ENCODE results near the gene RTN3. TPM values are rescaled to one million over a fixed set of nuclear protein-coding genes. Genes with fewer than 3 reads are reported as not detected.

The RTN3 gene
- total RNA-seq, 4 donors from 2014 or later, result 78.4 to 115 (median 94.2) TPM

DNA sequence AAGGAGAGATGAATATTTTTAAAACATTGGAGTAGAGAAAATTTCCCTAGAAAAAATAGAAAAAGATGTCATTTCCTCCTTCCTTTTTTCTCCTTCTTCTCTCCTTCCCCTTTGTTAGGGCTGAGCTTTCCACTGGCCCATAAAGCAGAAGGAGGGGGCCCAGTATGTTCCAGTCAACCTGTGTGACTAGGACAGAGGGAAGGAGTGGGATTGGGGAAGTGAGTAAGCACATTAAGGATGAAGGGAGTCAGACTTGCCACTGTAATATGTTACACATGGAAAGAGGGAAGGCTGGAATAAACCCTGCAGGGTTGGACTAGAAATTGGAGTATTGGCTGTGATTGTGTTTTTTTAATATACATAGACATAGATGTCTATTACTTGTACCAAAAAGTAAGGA, 111.9 kb downstream of the RTN3 start:
- no peak for ATAC-seq
- Histone ChIP-seq H3K4me1 (no peaks in the 10 kb centered on the region), H3K27me3 (no peaks in the 10 kb centered on the region), H3K9me3 (peaks cover 0 to 19% (median 0%) of the 10 kb centered on the region in 3 donors), H3K36me3 (no peaks in the 10 kb centered on the region), H3K27ac (no peak overlapping the region), H3K4me3 (no peak overlapping the region)
- TF ChIP-seq CTCF (IDR thresholded peaks at IDR 0.05) (no peak), EP300 (IDR thresholded peaks at IDR 0.05) (no peak), POLR2AphosphoS5 (IDR thresholded peaks at IDR 0.05) (no peak), POLR2A (IDR thresholded peaks at IDR 0.05) (no peak)

GRCh38 chr11:63795066-63795465, 113.8 kb downstream of the RTN3 start:
- H3K27ac ChIP-seq, result no peak overlapping the region
- H3K27me3 ChIP-seq, result no peaks in the 10 kb centered on the region
- no peaks in the 10 kb centered on the region for H3K36me3 ChIP-seq
- peaks cover 0 to 19% (median 0%) of the 10 kb centered on the region in 3 donors for H3K9me3 ChIP-seq
- no peaks in the 10 kb centered on the region for H3K4me1 ChIP-seq
- H3K4me3 ChIP-seq, result no peak overlapping the region
- TF ChIP-seq POLR2AphosphoS5 (IDR thresholded peaks at IDR 0.05) (no peak), EP300 (IDR thresholded peaks at IDR 0.05) (no peak), CTCF (IDR thresholded peaks at IDR 0.05) (no peak), POLR2A (IDR thresholded peaks at IDR 0.05) (no peak)
- WGBS, 2 donors (ENCODE audit: low coverage in 1 of 2), result 86 to 88% methylated on average over 3 to 11 of the region's 11 CpGs
- ATAC-seq, result no peak

DNA sequence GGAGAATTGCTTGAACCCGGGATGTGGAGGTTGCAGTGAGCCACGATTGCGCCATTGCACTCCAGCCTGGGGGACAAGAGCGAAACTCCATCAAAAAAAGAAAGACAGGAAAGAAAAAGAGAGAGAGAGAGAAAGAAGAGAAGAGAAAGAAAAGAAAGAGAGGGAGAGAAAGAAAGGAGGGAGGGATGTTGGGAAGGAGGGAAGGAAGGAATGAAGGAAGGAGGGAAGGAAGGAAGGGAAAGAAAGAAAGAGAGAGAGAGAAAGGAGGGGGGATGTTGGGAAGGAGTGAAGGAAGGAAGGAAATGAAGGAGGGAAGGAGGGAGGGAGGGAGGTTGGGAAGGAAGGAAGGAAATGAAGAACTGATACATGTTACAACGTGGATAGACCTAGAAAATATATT, 119.6 kb downstream of the RTN3 start:
- no peaks in the 10 kb centered on the region for H3K27me3 ChIP-seq
- no peaks in the 10 kb centered on the region for H3K4me1 ChIP-seq
- 65 to 84% methylated on average over 3 to 5 of the region's 5 CpGs for WGBS, 2 donors (ENCODE audit: low coverage in 1 of 2)
- H3K9me3 ChIP-seq, result no peaks in the 10 kb centered on the region
- no peak overlapping the region for H3K27ac ChIP-seq
- TF ChIP-seq POLR2A (IDR thresholded peaks at IDR 0.05) (no peak), CTCF (IDR thresholded peaks at IDR 0.05) (no peak), EP300 (IDR thresholded peaks at IDR 0.05) (no peak), POLR2AphosphoS5 (IDR thresholded peaks at IDR 0.05) (no peak)
- H3K4me3 ChIP-seq, result no peak overlapping the region
- H3K36me3 ChIP-seq, result no peaks in the 10 kb centered on the region
- ATAC-seq, result no peak

DNA sequence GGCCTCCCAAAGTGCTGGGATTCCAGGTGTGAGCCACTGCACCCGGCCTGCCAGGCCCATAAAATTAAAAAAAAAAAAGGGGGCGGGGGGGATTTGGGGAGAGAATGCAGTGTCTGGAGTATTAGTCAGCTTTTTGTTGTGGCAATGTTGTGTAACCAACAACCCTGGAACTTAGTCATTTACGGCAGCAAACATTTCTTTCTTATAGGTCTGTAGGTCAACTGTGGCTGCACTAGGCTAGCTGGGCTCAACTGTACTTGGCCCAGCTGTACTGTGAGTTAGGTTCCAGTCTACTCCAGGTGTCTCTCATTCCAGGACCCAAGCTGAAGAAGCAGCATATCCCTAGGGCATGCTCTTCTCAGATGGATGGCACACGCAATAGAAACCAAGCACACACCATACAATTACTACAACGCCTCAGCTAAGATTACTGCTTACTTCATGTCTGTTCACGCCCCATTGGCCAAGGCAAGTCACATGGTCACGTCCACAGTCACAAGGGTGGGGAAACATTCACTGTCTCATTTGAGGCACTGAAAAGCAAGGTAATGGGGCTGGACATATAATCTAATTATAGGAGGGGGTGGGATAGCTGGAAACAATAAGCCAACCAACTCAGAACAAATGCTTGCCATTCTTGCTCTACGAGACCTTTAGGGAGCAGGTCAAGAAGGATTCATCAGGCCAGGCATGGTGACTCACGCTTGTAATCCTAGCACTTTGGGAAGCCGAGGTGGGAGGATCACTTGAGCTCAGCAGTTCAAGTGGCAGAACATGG, 121.5 kb downstream of the RTN3 start:
- H3K4me3 ChIP-seq, result no peak overlapping the region
- no peak overlapping the region for H3K27ac ChIP-seq
- H3K36me3 ChIP-seq, result no peaks in the 10 kb centered on the region
- no peaks in the 10 kb centered on the region for H3K4me1 ChIP-seq
- no peaks in the 10 kb centered on the region for H3K9me3 ChIP-seq
- H3K27me3 ChIP-seq, result no peaks in the 10 kb centered on the region
- WGBS, 2 donors (ENCODE audit: low coverage in 1 of 2), result 83 to 86% methylated on average over 6 of the region's 10 CpGs
- no peak for ATAC-seq
- TF ChIP-seq EP300 (IDR thresholded peaks at IDR 0.05) (no peak), POLR2A (IDR thresholded peaks at IDR 0.05) (no peak), POLR2AphosphoS5 (IDR thresholded peaks at IDR 0.05) (no peak), CTCF (IDR thresholded peaks at IDR 0.05) (no peak)

DNA sequence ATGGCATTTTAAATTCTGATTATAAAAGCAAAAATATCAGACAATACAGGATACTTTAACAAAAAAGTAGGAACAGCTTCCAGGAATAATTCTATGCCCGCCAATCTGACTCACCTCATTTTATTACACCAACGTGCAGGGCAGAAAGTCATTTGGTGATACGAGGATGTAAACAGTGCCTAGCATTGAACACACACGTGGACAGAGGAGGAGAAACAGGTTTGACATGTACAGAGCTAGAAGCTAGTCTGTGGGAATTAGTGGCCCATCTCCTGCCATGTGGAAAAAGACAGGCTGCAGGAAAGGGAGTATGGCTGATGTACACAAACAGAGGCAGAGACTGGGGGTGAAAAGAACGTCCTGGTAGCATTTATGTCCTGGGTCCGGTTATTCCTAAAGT, 123.0 kb downstream of the RTN3 start:
- WGBS, 2 donors (ENCODE audit: low coverage in 1 of 2), result 75 to 90% methylated on average over 3 to 5 of the region's 6 CpGs
- no peaks in the 10 kb centered on the region for H3K4me1 ChIP-seq
- H3K27me3 ChIP-seq, result no peaks in the 10 kb centered on the region
- no peak for TF ChIP-seq CTCF (IDR thresholded peaks at IDR 0.05)
- H3K27ac ChIP-seq, result no peak overlapping the region
- H3K36me3 ChIP-seq, result no peaks in the 10 kb centered on the region
- no peak overlapping the region for H3K4me3 ChIP-seq
- no peak for ATAC-seq
- H3K9me3 ChIP-seq, result no peaks in the 10 kb centered on the region

Data from gastroesophageal sphincter (tissue), 4 donors.